ENCODE results near the gene GRM7.

DNA sequence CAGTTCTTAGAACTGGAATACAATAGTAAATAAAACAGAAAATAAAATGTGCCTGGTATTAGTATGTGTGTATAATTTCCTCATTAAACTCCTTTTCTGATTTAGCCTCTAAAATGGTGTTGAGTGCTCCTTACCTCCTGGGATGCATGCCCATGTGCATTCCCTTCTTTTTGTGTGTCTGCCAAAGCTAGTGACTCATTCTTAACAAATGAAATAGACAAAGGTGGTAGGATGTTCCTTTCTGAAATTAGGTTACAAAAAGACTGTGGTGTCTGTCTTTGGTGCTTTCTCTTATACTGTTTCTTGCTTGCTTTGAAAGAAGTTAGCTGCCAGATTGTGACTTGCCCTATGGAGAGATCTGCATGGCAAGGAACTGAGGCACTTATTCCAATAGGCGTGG lies 623.7 kb downstream of the GRM7 start:
- TF ChIP-seq POLR2A (IDR thresholded peaks at IDR 0.05) (no peak), POLR2AphosphoS5 (IDR thresholded peaks at IDR 0.05) (no peak)
- TF ChIP-seq, protein P1, sequence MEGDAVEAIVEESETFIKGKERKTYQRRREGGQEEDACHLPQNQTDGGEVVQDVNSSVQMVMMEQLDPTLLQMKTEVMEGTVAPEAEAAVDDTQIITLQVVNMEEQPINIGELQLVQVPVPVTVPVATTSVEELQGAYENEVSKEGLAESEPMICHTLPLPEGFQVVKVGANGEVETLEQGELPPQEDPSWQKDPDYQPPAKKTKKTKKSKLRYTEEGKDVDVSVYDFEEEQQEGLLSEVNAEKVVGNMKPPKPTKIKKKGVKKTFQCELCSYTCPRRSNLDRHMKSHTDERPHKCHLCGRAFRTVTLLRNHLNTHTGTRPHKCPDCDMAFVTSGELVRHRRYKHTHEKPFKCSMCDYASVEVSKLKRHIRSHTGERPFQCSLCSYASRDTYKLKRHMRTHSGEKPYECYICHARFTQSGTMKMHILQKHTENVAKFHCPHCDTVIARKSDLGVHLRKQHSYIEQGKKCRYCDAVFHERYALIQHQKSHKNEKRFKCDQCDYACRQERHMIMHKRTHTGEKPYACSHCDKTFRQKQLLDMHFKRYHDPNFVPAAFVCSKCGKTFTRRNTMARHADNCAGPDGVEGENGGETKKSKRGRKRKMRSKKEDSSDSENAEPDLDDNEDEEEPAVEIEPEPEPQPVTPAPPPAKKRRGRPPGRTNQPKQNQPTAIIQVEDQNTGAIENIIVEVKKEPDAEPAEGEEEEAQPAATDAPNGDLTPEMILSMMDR (IDR thresholded peaks at IDR 0.05) = no peak
